Endothelial cell of umbilical vein (primary cell): ENCODE results near the gene DCDC1. TPM values are rescaled to one million over a fixed set of nuclear protein-coding genes. Genes with fewer than 3 reads are reported as not detected.

ENCODE experiments used
- BruUV-seq: library from RNA; stranded (reverse); fragments of 400-500 nt; replicated peaks from 2 replicates; lab custom pipeline; 2021; lab: Mats Ljungman, UMichigan
- CTCF ChIA-PET: fragments of 300-600, 350-600 bp; sonication (Branson Sonifier 250); formaldehyde crosslinking; loops from one replicate; lab custom pipeline; 2021; ENCODE audit warnings: antibody characterized with exemption, inconsistent platforms; lab: Charles Lee
- POLR2A ChIA-PET: fragments of 300-600, 350-600 bp; sonication (Branson Sonifier 250); formaldehyde crosslinking; loops from one replicate; lab custom pipeline; 2021; ENCODE audit warnings: antibody characterized with exemption, inconsistent platforms; lab: Charles Lee
- DNase-seq: peaks from one replicate; pipeline ENCODE4 v3.0.0-alpha.2; 2011; ENCODE audit warnings: low read depth, low spot score
- FAIRE-seq: peaks from 2 replicates; lab custom pipeline; 2011; peaks lifted over from hg19 to GRCh38; lab: Jason Lieb, UNC
- H2AFZ ChIP-seq: 2 replicates; pipeline ENCODE4 v1.6.0; 2012; ENCODE audit warnings: low read depth, low read length, control low read depth, inconsistent platforms
- H3K27ac ChIP-seq: 2 replicates; pipeline ENCODE4 v1.5.1; 2011; ENCODE audit warnings: low read depth, mild to moderate bottlenecking, control low read depth, low read length, moderate library complexity; ENCODE audit not compliant: insufficient read depth
- H3K27me3 ChIP-seq, 2 experiments: 2 replicates each; pipeline versions ENCODE4 v1.6.0 to v1.6.1; 2011; ENCODE audit warnings: low read length in 2 of 2, mixed read lengths in 1 of 2; ENCODE audit not compliant: control insufficient read depth in 2 of 2, insufficient read depth in 2 of 2
- H3K36me3 ChIP-seq, 2 experiments: 2 replicates in 1 of 2; 3 replicates in 1 of 2; pipeline ENCODE4 v1.5.1; 2011; ENCODE audit warnings: low read length in 2 of 2, mild to moderate bottlenecking in 1 of 2, moderate library complexity in 1 of 2; ENCODE audit not compliant: control insufficient read depth in 2 of 2, insufficient read depth in 2 of 2; ENCODE audit errors: extremely low read depth in 1 of 2
- H3K4me1 ChIP-seq: 3 replicates; pipeline ENCODE4 v1.5.1; 2011; ENCODE audit warnings: mild to moderate bottlenecking, low read length; ENCODE audit not compliant: control insufficient read depth, insufficient read depth; ENCODE audit errors: extremely low read depth
- H3K4me2 ChIP-seq: 2 replicates; pipeline ENCODE4 v1.6.1; 2011; ENCODE audit warnings: low read length, control low read depth, mixed read lengths; ENCODE audit not compliant: insufficient read depth
- H3K4me3 ChIP-seq, 3 experiments: fragments of 200-600 bp in 1 of 3; sonication (generic), shearing (Covaris generic) in 1 of 3; replicated peaks in 1 of 3; 2 replicates each; pipeline ENCODE4 v1.5.1; 2011 to 2016; ENCODE audit warnings: control low read depth in 3 of 3, low read length in 3 of 3, mild to moderate bottlenecking in 2 of 3, inconsistent platforms in 1 of 3, low read depth in 1 of 3, moderate library complexity in 1 of 3; ENCODE audit not compliant: insufficient read depth in 1 of 3
- H3K79me2 ChIP-seq: 2 replicates; pipeline ENCODE4 v1.6.0; 2012; ENCODE audit warnings: low read length, inconsistent platforms; ENCODE audit not compliant: control insufficient read depth, insufficient read depth
- H3K9ac ChIP-seq: replicated peaks from 2 replicates; pipeline ENCODE3; 2011; ENCODE audit warnings: low read length, control low read depth; ENCODE audit not compliant: insufficient read depth; ENCODE audit errors: extremely low read depth
- H3K9me1 ChIP-seq: replicated peaks from 3 replicates; pipeline ENCODE4 v1.6.0; 2011; ENCODE audit warnings: mild to moderate bottlenecking, low read length; ENCODE audit not compliant: control insufficient read depth, insufficient read depth; ENCODE audit errors: extremely low read depth
- H3K9me3 ChIP-seq: replicated peaks from 2 replicates; pipeline ENCODE4 v1.5.1; 2012; ENCODE audit warnings: low read length, inconsistent platforms; ENCODE audit not compliant: control insufficient read depth, insufficient read depth
- H4K20me1 ChIP-seq: replicated peaks from 2 replicates; pipeline ENCODE3; 2011; ENCODE audit warnings: mild to moderate bottlenecking, low read length; ENCODE audit not compliant: control insufficient read depth, insufficient read depth; ENCODE audit errors: extremely low read depth
- CTCF ChIP-seq, 2 donors: IDR thresholded peaks; 1 replicate in 1 of 2; 2 replicates in 1 of 2; pipeline ENCODE4 v1.5.1; 2011; ENCODE audit warnings: low read length in 2 of 2, mild to moderate bottlenecking in 2 of 2, moderate library complexity in 2 of 2, control low read depth in 1 of 2, inconsistent platforms in 1 of 2, low read depth in 1 of 2; ENCODE audit not compliant: insufficient read depth in 1 of 2; ENCODE audit errors: extremely low read depth in 1 of 2
- EZH2 ChIP-seq: IDR thresholded peaks from 2 replicates; pipeline ENCODE4 v1.6.1; 2012; ENCODE audit warnings: borderline replicate concordance, low read depth, mild to moderate bottlenecking, moderate library complexity, low read length, inconsistent platforms; ENCODE audit not compliant: severe bottlenecking
- FOS ChIP-seq: IDR thresholded peaks from 2 replicates; pipeline ENCODE4 v1.6.1; 2011; ENCODE audit warnings: mild to moderate bottlenecking, low read length, moderate library complexity, borderline replicate concordance; ENCODE audit not compliant: insufficient read depth
- JUN ChIP-seq: IDR thresholded peaks from 2 replicates; pipeline ENCODE4 v1.6.1; 2011; ENCODE audit warnings: borderline replicate concordance, low read depth; ENCODE audit not compliant: insufficient read length, insufficient read depth
- MAX ChIP-seq: IDR thresholded peaks from 2 replicates; pipeline ENCODE4 v1.6.1; 2011; ENCODE audit not compliant: insufficient read depth, insufficient read length
- MYC ChIP-seq: IDR thresholded peaks from one replicate; pipeline ENCODE4 v1.6.1; 2011; ENCODE audit warnings: mild to moderate bottlenecking, low read depth, low read length
- POLR2A ChIP-seq: IDR thresholded peaks from 2 replicates; pipeline ENCODE4 v1.6.1; 2012; ENCODE audit warnings: low read depth, mild to moderate bottlenecking, control low read depth, low read length
- POLR2AphosphoS5 ChIP-seq: IDR thresholded peaks from 2 replicates; pipeline ENCODE4 v1.6.1; 2012; ENCODE audit warnings: low read depth, mild to moderate bottlenecking, control low read depth, low read length, moderate library complexity; ENCODE audit not compliant: insufficient read depth
- dilution Hi-C: fragments of 300-500 bp; cut with MboI; formaldehyde crosslinking; loops from one replicate; pipeline ENCODE4 v1.15.0; 2019; ENCODE audit warnings: low sequenced_read_pairs; ENCODE audit not compliant: extremely low pct_ligation_motif_present
- intact Hi-C: fragments of 100-400 bp; cut with micrococcal nuclease; formaldehyde crosslinking; loops from one replicate; pipeline ENCODE4 v1.10.0; 2022
- polyA plus RNA-seq, 4 experiments: library from polyadenylated mRNA; depleted of rRNA in 3 of 4; stranded (reverse) in 3 of 4; unstranded in 1 of 4; fragments of >200 nt; gene quantifications; 2 replicates each; pipeline versions ENCODE4 v1.2.1 to v1.2.3, GENCODE V29; 2011 to 2012; ENCODE audit warnings: missing spikeins in 1 of 4
- total RNA-seq: library from RNA; stranded (reverse); gene quantifications from 2 replicates; pipeline ENCODE4 v1.2.3, GENCODE V29; 2021

Gene DCDC1
- total and polyA plus RNA-seq, 2 donors (not counting 3 experiments of a cell fraction or from before 2014, with no cell fraction given), result 0.04 TPM; not detected in 1

- H3K79me2 ChIP-seq, result no peaks in the 10 kb centered on the region
- no peak for FAIRE-seq
- no peak overlapping the region for H2AFZ ChIP-seq
- H4K20me1 ChIP-seq, result no peaks in the 10 kb centered on the region
- H3K4me2 ChIP-seq, result no peak overlapping the region
- ChIA-PET CTCF (no interaction called here), POLR2A (no interaction called here)
- TF ChIP-seq POLR2A, result no peak
- TF ChIP-seq MYC, result no peak
- no peak for TF ChIP-seq FOS
- no peak for TF ChIP-seq POLR2AphosphoS5
- no peak for TF ChIP-seq CTCF (IDR thresholded peaks at IDR 0.05; ENCODE audit: extremely low read depth in 1 of 2, insufficient read depth in 1 of 2, low read depth in 1 of 2, low read length in 2 of 2)
- no peak for TF ChIP-seq JUN
- no peak for TF ChIP-seq EZH2
- TF ChIP-seq MAX, result no peak
- dilution Hi-C loops (no loop called here), intact Hi-C loops (no loop called here)
- H3K9ac ChIP-seq, result no peak overlapping the region
- no peaks in the 10 kb centered on the region for H3K36me3 ChIP-seq
- no peaks in the 10 kb centered on the region for H3K4me1 ChIP-seq
- no peak overlapping the region for H3K4me3 ChIP-seq
- no peak for DNase-seq
- no peaks in the 10 kb centered on the region for H3K9me3 ChIP-seq
- H3K27me3 ChIP-seq, result no peaks in the 10 kb centered on the region
- H3K27ac ChIP-seq, result no peak overlapping the region
- H3K9me1 ChIP-seq, result no peaks in the 10 kb centered on the region
- no TSS peak for BruUV-seq
These were observed 516.9 kb downstream of the DCDC1 start for GRCh38 chr11:30852645-30853044.
